ENCODE results near the gene SH3BP4.

- TF ChIP-seq EZH2phosphoT487 (IDR thresholded peaks at IDR 0.05; ENCODE audit: low read depth): no peak
- no peak for TF ChIP-seq CTCF (IDR thresholded peaks at IDR 0.05; ENCODE audit: low read depth, low read length)
Measured at GRCh38 chr2:234954551-234954992, 2.8 kb downstream of the SH3BP4 start.
